Tibial artery (tissue), 4 donors: ENCODE measurements around the gene MED25.

Source experiments
- DNase-seq, 2 donors: peaks; one replicate each; pipeline ENCODE4 v3.0.0-alpha.2; 2019
- H3K27ac ChIP-seq, 2 donors: fragments of 200-600 bp; sonication (generic) in 1 of 2; 1 replicate in 1 of 2; 2 replicates in 1 of 2; pipeline ENCODE4 v1.5.1; 2018 to 2019; ENCODE audit warnings: mild to moderate bottlenecking in 1 of 2
- H3K27me3 ChIP-seq, 2 donors: fragments of 200-600 bp; sonication (generic) in 1 of 2; one replicate each; pipeline versions ENCODE4 v1.5.1 to v1.6.0; 2016 to 2019
- H3K36me3 ChIP-seq, 3 donors: fragments of 200-600 bp; sonication (generic) in 2 of 3; one replicate each; pipeline ENCODE4 v1.5.1; 2016 to 2019; ENCODE audit warnings: mild to moderate bottlenecking in 2 of 3
- H3K4me1 ChIP-seq, 4 donors: fragments of 200-600 bp; sonication (generic) in 2 of 4; 1 replicate in 3 of 4; 2 replicates in 1 of 4; pipeline ENCODE4 v1.5.1; 2016 to 2019
- H3K4me3 ChIP-seq, 2 donors: fragments of 200-600 bp; sonication (generic) in 1 of 2; 1 replicate in 1 of 2; 2 replicates in 1 of 2; pipeline ENCODE4 v1.5.1; 2018 to 2019; ENCODE audit warnings: mild to moderate bottlenecking in 2 of 2
- H3K9me3 ChIP-seq, 3 donors: fragments of 200-600 bp; sonication (generic) in 1 of 3; one replicate each; pipeline ENCODE4 v1.5.1; 2016 to 2019
- CTCF ChIP-seq, 2 experiments: fragments of 200-600 bp in 1 of 2; fragments of 450-650 bp in 1 of 2; IDR thresholded peaks; one replicate each; pipeline ENCODE4 v1.5.1; 2017 to 2019; ENCODE audit warnings: antibody characterized with exemption in 2 of 2, mild to moderate bottlenecking in 1 of 2, moderate library complexity in 1 of 2
- intact Hi-C: fragments of 100-400 bp; cut with DNase I; formaldehyde crosslinking; loops from one replicate; pipeline ENCODE4 v1.15.0; 2023; ENCODE audit warnings: low total_unique reads

MED25 gene

GRCh38 chr19:49846408-49846807 is 28.3 kb downstream of the MED25 start:
- TF ChIP-seq CTCF (IDR thresholded peaks at IDR 0.05) = no peak
- intact Hi-C loops = no loop called here
- no peaks in the 10 kb centered on the region for H3K27me3 ChIP-seq

DNA sequence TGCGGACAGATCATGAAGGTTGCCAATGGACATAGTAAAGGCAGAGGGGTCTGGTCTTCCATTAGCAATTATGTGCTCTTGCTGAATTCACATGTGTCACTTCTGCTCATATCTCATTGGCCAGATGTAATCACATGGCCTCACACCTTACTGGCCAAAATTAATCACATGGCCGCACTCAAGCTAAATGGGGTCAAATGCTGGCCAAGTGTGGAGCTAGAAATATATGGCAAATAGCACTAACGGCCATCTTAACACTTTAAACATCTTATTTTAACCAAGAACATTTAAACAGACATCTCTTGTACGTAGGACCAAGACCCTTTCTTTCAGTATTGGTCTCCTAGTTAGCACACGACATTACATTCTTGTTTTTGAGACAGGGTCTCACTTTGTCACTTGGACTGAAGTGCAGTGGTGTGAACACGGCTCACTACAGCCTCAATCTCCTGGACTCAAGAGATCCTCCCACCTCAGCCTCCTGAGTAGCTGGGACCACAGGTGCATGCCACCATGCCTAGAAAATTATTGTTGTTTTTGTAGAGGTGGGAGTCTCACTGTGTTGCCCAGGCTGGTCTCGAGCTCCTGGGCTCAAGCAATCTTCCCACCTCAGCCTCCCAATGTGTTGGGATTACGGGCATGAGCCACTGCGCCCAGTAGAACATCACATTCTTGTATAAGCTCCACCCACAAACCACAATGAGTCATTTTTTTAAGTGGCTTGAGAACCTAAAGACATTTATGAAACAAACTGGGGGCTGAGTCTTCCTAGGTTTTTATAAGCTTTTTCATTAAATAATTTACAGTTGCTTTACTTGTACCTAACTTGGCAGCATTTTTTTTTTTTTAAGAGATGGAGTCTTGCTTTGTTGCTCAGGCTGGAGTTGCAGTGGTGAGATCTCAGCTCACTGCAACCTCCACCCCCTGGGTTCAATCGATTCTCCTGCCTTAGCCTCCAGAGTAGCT is 29.9 kb downstream of the MED25 start:
- Histone ChIP-seq H3K36me3 (no peaks in the 10 kb centered on the region), H3K9me3 (no peaks in the 10 kb centered on the region), H3K4me3 (no peak overlapping the region), H3K27ac (no peak overlapping the region), H3K27me3 (no peaks in the 10 kb centered on the region), H3K4me1 (peaks cover 0 to 20% (median 18%) of the 10 kb centered on the region in 4 donors)
- TF ChIP-seq CTCF (IDR thresholded peaks at IDR 0.05) = no peak
- no peak for DNase-seq
- intact Hi-C loops = no loop called here

More at GRCh38 chr19:49846408-49846807, 28.3 kb downstream of the MED25 start:
- H3K36me3 ChIP-seq = no peaks in the 10 kb centered on the region
- H3K27ac ChIP-seq = no peak overlapping the region
- no peak for DNase-seq
- no peak overlapping the region for H3K4me3 ChIP-seq
- H3K9me3 ChIP-seq = no peaks in the 10 kb centered on the region
- H3K4me1 ChIP-seq = peaks cover 0 to 7% (median 5%) of the 10 kb centered on the region in 4 donors

- Histone ChIP-seq H3K9me3 (no peaks in the 10 kb centered on the region), H3K27me3 (no peaks in the 10 kb centered on the region), H3K27ac (no peak overlapping the region), H3K36me3 (no peaks in the 10 kb centered on the region), H3K4me1 (peaks cover 0 to 29% (median 23%) of the 10 kb centered on the region in 4 donors), H3K4me3 (no peak overlapping the region)
- no peak for DNase-seq
- TF ChIP-seq CTCF (IDR thresholded peaks at IDR 0.05) = no peak
- intact Hi-C loops = no loop called here
Measured at GRCh38 chr19:49848938-49849337, 30.8 kb downstream of the MED25 start.

GRCh38 chr19:49849433-49850220 is 31.5 kb downstream of the MED25 start:
- Histone ChIP-seq H3K9me3 (no peaks in the 10 kb centered on the region), H3K27me3 (no peaks in the 10 kb centered on the region), H3K36me3 (peaks cover 3 to 6% (median 5%) of the 10 kb centered on the region in 3 donors), H3K4me1 (peaks cover 0 to 34% (median 26%) of the 10 kb centered on the region in 4 donors), H3K4me3 (peak overlapping the region; percentile 96 to 97), H3K27ac (peak overlapping the region; percentile 99 to 100)
- intact Hi-C loops = no loop called here
- no peak for DNase-seq
- TF ChIP-seq CTCF (IDR thresholded peaks at IDR 0.05) = no peak

GRCh38 chr19:49850221-49850486 is 32.1 kb downstream of the MED25 start:
- peak overlapping the region; percentile 99 to 100 for H3K27ac ChIP-seq
- peaks cover 0 to 40% (median 26%) of the 10 kb centered on the region in 4 donors for H3K4me1 ChIP-seq
- no peaks in the 10 kb centered on the region for H3K9me3 ChIP-seq
- H3K36me3 ChIP-seq = peaks cover 8 to 11% (median 10%) of the 10 kb centered on the region in 3 donors
- H3K27me3 ChIP-seq = no peaks in the 10 kb centered on the region
- TF ChIP-seq CTCF (IDR thresholded peaks at IDR 0.05) = no peak
- intact Hi-C loops = no loop called here
- H3K4me3 ChIP-seq = peak overlapping the region; percentile 96 to 97
- no peak for DNase-seq
